Adrenal gland (tissue), 12 donors: ENCODE measurements around the gene ZNF491. TPM values are rescaled to one million over a fixed set of nuclear protein-coding genes. Genes with fewer than 3 reads are reported as not detected.

Source experiments
- DNase-seq, 7 donors: peaks; one replicate each; pipeline ENCODE4 v3.0.0-alpha.2; 2019 to 2020
- H3K27ac ChIP-seq, 5 donors: fragments of 200-600 bp; sonication (generic) in 4 of 5; 1 replicate in 3 of 5; 2 replicates in 2 of 5; pipeline versions ENCODE4 v1.5.1 to v1.8.0; 2016 to 2020; ENCODE audit warnings: mild to moderate bottlenecking in 1 of 5
- H3K27me3 ChIP-seq: fragments of 200-600 bp; 2 replicates; pipeline ENCODE4 v1.8.0; 2021
- H3K36me3 ChIP-seq, 2 donors: fragments of 200-600 bp; replicated peaks in 1 of 2; 1 replicate in 1 of 2; 2 replicates in 1 of 2; pipeline versions ENCODE4 v1.5.1 to v1.8.0; 2018 to 2022
- H3K4me1 ChIP-seq, 2 donors: fragments of 200-600 bp; replicated peaks in 1 of 2; 1 replicate in 1 of 2; 2 replicates in 1 of 2; pipeline versions ENCODE4 v1.5.1 to v1.8.0; 2018 to 2021
- H3K4me3 ChIP-seq, 4 donors: fragments of 200-600 bp; sonication (generic) in 3 of 4; one replicate each; pipeline ENCODE4 v1.5.1; 2016 to 2018
- H3K9me3 ChIP-seq, 3 donors: fragments of 200-600 bp; sonication (generic) in 1 of 3; replicated peaks in 1 of 3; 1 replicate in 2 of 3; 2 replicates in 1 of 3; pipeline versions ENCODE4 v1.5.1 to v1.8.0; 2016 to 2021
- POLR2A ChIP-seq, 2 donors: fragments of 450-650 bp; IDR thresholded peaks; one replicate each; pipeline ENCODE4 v1.6.1; 2017; ENCODE audit warnings: antibody characterized with exemption in 2 of 2, mild to moderate bottlenecking in 2 of 2, moderate library complexity in 1 of 2
- WGBS, 4 donors: extraction: QIAGEN DNeasy Blood & Tissue Kit in 2 of 4; methylation state at CpG; one replicate each; pipeline versions ENCODE4 v1.1.5 to v1.1.7; 2013 to 2017; 5-methylcytosine and 5-hydroxymethylcytosine counted together
- intact Hi-C, 2 donors: fragments of 100-400 bp; cut with DNase I; formaldehyde crosslinking; loops; one replicate each; pipeline versions ENCODE4 v1.14.1 to v1.15.0; 2022 to 2023
- polyA plus RNA-seq, 3 donors: library from polyadenylated mRNA; stranded (reverse); fragments of 200-250 nt in 2 of 3; fragments of 350-450 nt in 1 of 3; fragmentation: Illumina TruSeq in 1 of 3; extraction: RNeasy Lipid Tissue Mini Kit (QIAGEN cat#74804) in 1 of 3; gene quantifications; one replicate each; pipeline ENCODE4 v1.2.3, GENCODE V29; 2013 to 2014
- total RNA-seq, 9 donors: library from RNA; depleted of rRNA in 4 of 9; stranded (reverse); fragments of >200 nt in 4 of 9; fragments of 120-200 nt in 1 of 9; fragmentation: NEBNext Ultra II Directional in 1 of 9; extraction: Animal tissue kit (Norgen Biotek cat#: 25700) in 1 of 9; gene quantifications; one replicate each; pipeline versions ENCODE4 v1.1.0 to v1.2.4, GENCODE V29; 2013 to 2023
- TF ChIP-seq, protein P1 (sequence below), 6 experiments: fragments of 450-650 bp in 4 of 6; fragments of 200-600 bp in 2 of 6; sonication (generic) in 1 of 6; IDR thresholded peaks; 1 replicate in 5 of 6; 2 replicates in 1 of 6; pipeline versions ENCODE4 v1.5.1 to v1.8.0; 2016 to 2021; ENCODE audit warnings: antibody characterized with exemption in 6 of 6, mild to moderate bottlenecking in 2 of 6, moderate library complexity in 1 of 6
- donor health status: healthy with polysubstance abuse.
- donor health status: Bipolar disorder and iron deficiency.
- donor health status: DM: yes; HTN: yes; CAD: no.
- donor health status: DM: no; HTN: no; CAD: no.
- donor health status: DM: no; HTN: no; CAD: no.
- donor health status: DM: yes; HTN: yes; CAD: no.

Gene ZNF491
- total and polyA plus RNA-seq, 12 donors: 0.24 to 7.2 (median 3.6) TPM

GRCh38 chr19:11787536-11787935 lies 10.8 kb upstream of the ZNF491 start:
- no peak for DNase-seq
- H3K36me3 ChIP-seq: no peaks in the 10 kb centered on the region
- intact Hi-C loops: no loop called here
- 75 to 82% (median 78%) methylated on average over 3 of the region's 3 CpGs for WGBS, 4 donors
- H3K4me1 ChIP-seq: no peaks in the 10 kb centered on the region
- no peak overlapping the region for H3K4me3 ChIP-seq
- H3K9me3 ChIP-seq: peaks cover 0 to 29% (median 9%) of the 10 kb centered on the region in 3 donors
- no peaks in the 10 kb centered on the region for H3K27me3 ChIP-seq
- TF ChIP-seq, protein P1, sequence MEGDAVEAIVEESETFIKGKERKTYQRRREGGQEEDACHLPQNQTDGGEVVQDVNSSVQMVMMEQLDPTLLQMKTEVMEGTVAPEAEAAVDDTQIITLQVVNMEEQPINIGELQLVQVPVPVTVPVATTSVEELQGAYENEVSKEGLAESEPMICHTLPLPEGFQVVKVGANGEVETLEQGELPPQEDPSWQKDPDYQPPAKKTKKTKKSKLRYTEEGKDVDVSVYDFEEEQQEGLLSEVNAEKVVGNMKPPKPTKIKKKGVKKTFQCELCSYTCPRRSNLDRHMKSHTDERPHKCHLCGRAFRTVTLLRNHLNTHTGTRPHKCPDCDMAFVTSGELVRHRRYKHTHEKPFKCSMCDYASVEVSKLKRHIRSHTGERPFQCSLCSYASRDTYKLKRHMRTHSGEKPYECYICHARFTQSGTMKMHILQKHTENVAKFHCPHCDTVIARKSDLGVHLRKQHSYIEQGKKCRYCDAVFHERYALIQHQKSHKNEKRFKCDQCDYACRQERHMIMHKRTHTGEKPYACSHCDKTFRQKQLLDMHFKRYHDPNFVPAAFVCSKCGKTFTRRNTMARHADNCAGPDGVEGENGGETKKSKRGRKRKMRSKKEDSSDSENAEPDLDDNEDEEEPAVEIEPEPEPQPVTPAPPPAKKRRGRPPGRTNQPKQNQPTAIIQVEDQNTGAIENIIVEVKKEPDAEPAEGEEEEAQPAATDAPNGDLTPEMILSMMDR (IDR thresholded peaks at IDR 0.05): no peak
- TF ChIP-seq POLR2A (IDR thresholded peaks at IDR 0.05): no peak
- H3K27ac ChIP-seq: no peak overlapping the region

DNA sequence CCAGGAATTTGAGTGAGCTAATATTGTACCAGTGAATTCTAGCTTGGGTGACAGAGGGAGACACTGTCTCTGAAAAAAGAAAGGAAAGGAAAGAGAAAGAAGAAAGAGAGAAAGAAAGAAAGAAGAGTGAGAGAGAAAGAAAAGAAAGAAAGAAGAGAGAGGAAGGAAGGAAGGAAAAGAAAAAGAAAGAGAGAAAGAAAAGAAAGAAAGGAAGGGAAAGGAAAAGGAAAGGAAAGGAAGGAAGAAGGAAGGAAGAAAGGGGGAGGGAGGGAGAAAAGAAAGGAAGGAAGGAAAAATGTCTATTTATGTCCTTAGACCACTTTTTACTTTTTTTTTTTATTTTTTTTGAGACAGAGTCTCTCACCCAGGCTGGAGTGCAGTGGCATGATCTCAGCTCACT lies 5.4 kb upstream of the ZNF491 start:
- no peak for DNase-seq
- peaks cover 7 to 9% of the 10 kb centered on the region in 2 donors for H3K4me1 ChIP-seq
- H3K4me3 ChIP-seq: no peak overlapping the region
- TF ChIP-seq, protein P1 (IDR thresholded peaks at IDR 0.05): no peak
- no peak for TF ChIP-seq POLR2A (IDR thresholded peaks at IDR 0.05)
- H3K9me3 ChIP-seq: peaks cover 0 to 13% (median 0%) of the 10 kb centered on the region in 3 donors
- intact Hi-C loops: loop anchor here in 1 of 2 donors (10.0 kb wide), 1 partner anchor 192 kb away; no protein-coding TSS in a partner anchor
- no peak overlapping the region for H3K27ac ChIP-seq
- no peaks in the 10 kb centered on the region for H3K27me3 ChIP-seq
- no peaks in the 10 kb centered on the region for H3K36me3 ChIP-seq

DNA sequence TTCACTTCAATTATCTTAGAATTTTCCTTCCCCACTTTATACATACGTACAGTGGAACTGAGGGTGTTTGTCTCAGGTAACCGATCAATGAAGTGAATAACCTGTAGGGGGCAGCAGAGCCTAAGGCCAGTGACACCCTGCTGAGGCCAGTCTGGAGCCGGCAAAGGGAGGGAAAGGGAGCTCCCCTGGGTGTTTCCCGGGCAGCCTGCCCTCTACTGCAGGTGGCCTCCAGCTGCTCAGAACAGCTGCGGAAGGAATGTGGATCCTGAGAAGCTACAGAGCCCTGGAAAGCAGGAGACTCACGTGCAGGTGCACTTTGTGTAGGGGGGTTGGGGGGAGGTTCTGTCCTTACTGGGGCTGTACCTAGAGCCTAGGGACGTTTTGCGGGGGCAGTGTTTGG lies 832 bp upstream of the ZNF491 start:
- peak; percentile 88 to 95 (median 91) for DNase-seq
- no peaks in the 10 kb centered on the region for H3K36me3 ChIP-seq

GRCh38 chr19:11806354-11807098 lies 8.2 kb downstream of the ZNF491 start:
- Histone ChIP-seq H3K27ac (no peak overlapping the region), H3K36me3 (no peaks in the 10 kb centered on the region), H3K9me3 (peaks cover 4 to 27% (median 5%) of the 10 kb centered on the region in 3 donors), H3K4me1 (no peaks in the 10 kb centered on the region), H3K27me3 (no peaks in the 10 kb centered on the region), H3K4me3 (peak overlapping the region in 1 of 4 donors; percentile 5)
- DNase-seq: no peak
- 92 to 97% (median 95%) methylated on average over 11 of the region's 11 CpGs for WGBS, 4 donors
- intact Hi-C loops: no loop called here
- TF ChIP-seq, protein P1 (IDR thresholded peaks at IDR 0.05): no peak
- no peak for TF ChIP-seq POLR2A (IDR thresholded peaks at IDR 0.05)

More for the DNA sequence above, 832 bp upstream of the ZNF491 start:
- 5 to 12% (median 8%) methylated on average over 7 to 8 of the region's 8 CpGs for WGBS, 4 donors
- Histone ChIP-seq H3K27me3 (no peaks in the 10 kb centered on the region), H3K4me1 (peaks cover 9 to 17% of the 10 kb centered on the region in 2 donors), H3K4me3 (peak overlapping the region in 1 of 4 donors; percentile 80), H3K9me3 (no peaks in the 10 kb centered on the region), H3K27ac (peak overlapping the region in 4 of 5 donors; percentile 72 to 87 (median 82))
- intact Hi-C loops: loop anchor here in 1 of 2 donors (10.0 kb wide), 1 partner anchor 187 kb away; no protein-coding TSS in a partner anchor
- TF ChIP-seq POLR2A (IDR thresholded peaks at IDR 0.05): no peak
- TF ChIP-seq, protein P1 (IDR thresholded peaks at IDR 0.05): peak; percentile 78 to 90 (median 86)
